SKM-1 treated with dmso at 0.1 percent for 144 hours (cell line): ENCODE measurements around the gene VKORC1.

Experiments
- DNase-seq: peaks from one replicate; lab custom pipeline; 2025; ENCODE audit not compliant: unreplicated experiment; lab: John Stamatoyannopoulos, UW

Gene VKORC1

GRCh38 chr16:31063843-31064611, 30.6 kb downstream of the VKORC1 start:
- no peak for DNase-seq

GRCh38 chr16:31063495-31063842, 31.1 kb downstream of the VKORC1 start:
- no peak for DNase-seq

GRCh38 chr16:31061813-31062440, 32.7 kb downstream of the VKORC1 start:
- DNase-seq: no peak

GRCh38 chr16:31061126-31061812, 33.3 kb downstream of the VKORC1 start:
- DNase-seq: no peak

- DNase-seq: no peak
These were observed 39.0 kb downstream of the VKORC1 start for GRCh38 chr16:31055613-31056012.

- DNase-seq: no peak
These were observed 42.5 kb downstream of the VKORC1 start for GRCh38 chr16:31052114-31052513.

GRCh38 chr16:31050280-31051030, 44.1 kb downstream of the VKORC1 start:
- DNase-seq: no peak

GRCh38 chr16:31043898-31044481, 50.6 kb downstream of the VKORC1 start:
- DNase-seq: no peak

GRCh38 chr16:31043352-31043751, 51.2 kb downstream of the VKORC1 start:
- no peak for DNase-seq

- no peak for DNase-seq
These were observed 51.7 kb downstream of the VKORC1 start for GRCh38 chr16:31042866-31043265.
